Liver (tissue), 3 donors: ENCODE data around the gene TBC1D20.
A peak's percentile ranks its signal among the peaks of the same experiment; 100 is the strongest.

Experiments used
- EGR1 ChIP-seq, 2 donors: IDR thresholded peaks; 2 replicates each; pipeline ENCODE4 v1.6.1; 2016 to 2018; ENCODE audit warnings: antibody characterized with exemption in 2 of 2, low read depth in 2 of 2
- FOXA1 ChIP-seq: IDR thresholded peaks from 2 replicates; pipeline ENCODE4 v1.6.1; 2016; ENCODE audit warnings: antibody characterized with exemption
- GABPA ChIP-seq, 2 donors: IDR thresholded peaks in 1 of 2; conservative IDR thresholded peaks in 1 of 2; 2 replicates each; pipeline ENCODE4 v1.6.1; 2016; ENCODE audit warnings: antibody characterized with exemption in 2 of 2, mild to moderate bottlenecking in 1 of 2, moderate library complexity in 1 of 2
- HNF4A ChIP-seq, 2 donors: conservative IDR thresholded peaks; 2 replicates each; pipeline ENCODE4 v1.6.1; 2016; ENCODE audit warnings: antibody characterized with exemption in 2 of 2, mild to moderate bottlenecking in 2 of 2
- HNF4G ChIP-seq: IDR thresholded peaks from 2 replicates; pipeline ENCODE4 v1.6.1; 2016; ENCODE audit warnings: antibody characterized with exemption
- JUND ChIP-seq, 2 donors: IDR thresholded peaks; 2 replicates each; pipeline ENCODE4 v1.6.1; 2016; ENCODE audit warnings: antibody characterized with exemption in 2 of 2
- NR2F2 ChIP-seq: IDR thresholded peaks from 2 replicates; pipeline ENCODE4 v1.6.1; 2016; ENCODE audit warnings: antibody characterized with exemption
- RAD21 ChIP-seq, 2 donors: IDR thresholded peaks; 2 replicates each; pipeline ENCODE4 v1.6.1; 2016; ENCODE audit warnings: antibody characterized with exemption in 2 of 2, mild to moderate bottlenecking in 2 of 2
- SP1 ChIP-seq: IDR thresholded peaks from 2 replicates; pipeline ENCODE4 v1.6.1; 2018; ENCODE audit warnings: antibody characterized with exemption, mild to moderate bottlenecking
- TAF1 ChIP-seq: conservative IDR thresholded peaks from 2 replicates; pipeline ENCODE4 v1.6.1; 2016; ENCODE audit warnings: antibody characterized with exemption, mild to moderate bottlenecking
- TF ChIP-seq, protein P1 (sequence below): fragments of 150-350 bp; IDR thresholded peaks from 2 replicates; pipeline ENCODE4 v1.5.1; 2017; ENCODE audit warnings: improper control_type of control experiment, low read depth, low read length; ENCODE audit not compliant: missing input control
- TF ChIP-seq, protein P2 (sequence below): IDR thresholded peaks from 2 replicates; pipeline ENCODE4 v1.6.1; 2016; ENCODE audit warnings: antibody characterized with exemption
- TF ChIP-seq, protein P3 (sequence below): IDR thresholded peaks from 2 replicates; pipeline ENCODE4 v1.6.1; 2016; ENCODE audit warnings: antibody characterized with exemption
- TF ChIP-seq, protein P4 (sequence below): IDR thresholded peaks from 2 replicates; pipeline ENCODE4 v1.6.1; 2016; ENCODE audit warnings: antibody characterized with exemption, mild to moderate bottlenecking
- donor health status: healthy.
- donor health status: healthy.

DNA sequence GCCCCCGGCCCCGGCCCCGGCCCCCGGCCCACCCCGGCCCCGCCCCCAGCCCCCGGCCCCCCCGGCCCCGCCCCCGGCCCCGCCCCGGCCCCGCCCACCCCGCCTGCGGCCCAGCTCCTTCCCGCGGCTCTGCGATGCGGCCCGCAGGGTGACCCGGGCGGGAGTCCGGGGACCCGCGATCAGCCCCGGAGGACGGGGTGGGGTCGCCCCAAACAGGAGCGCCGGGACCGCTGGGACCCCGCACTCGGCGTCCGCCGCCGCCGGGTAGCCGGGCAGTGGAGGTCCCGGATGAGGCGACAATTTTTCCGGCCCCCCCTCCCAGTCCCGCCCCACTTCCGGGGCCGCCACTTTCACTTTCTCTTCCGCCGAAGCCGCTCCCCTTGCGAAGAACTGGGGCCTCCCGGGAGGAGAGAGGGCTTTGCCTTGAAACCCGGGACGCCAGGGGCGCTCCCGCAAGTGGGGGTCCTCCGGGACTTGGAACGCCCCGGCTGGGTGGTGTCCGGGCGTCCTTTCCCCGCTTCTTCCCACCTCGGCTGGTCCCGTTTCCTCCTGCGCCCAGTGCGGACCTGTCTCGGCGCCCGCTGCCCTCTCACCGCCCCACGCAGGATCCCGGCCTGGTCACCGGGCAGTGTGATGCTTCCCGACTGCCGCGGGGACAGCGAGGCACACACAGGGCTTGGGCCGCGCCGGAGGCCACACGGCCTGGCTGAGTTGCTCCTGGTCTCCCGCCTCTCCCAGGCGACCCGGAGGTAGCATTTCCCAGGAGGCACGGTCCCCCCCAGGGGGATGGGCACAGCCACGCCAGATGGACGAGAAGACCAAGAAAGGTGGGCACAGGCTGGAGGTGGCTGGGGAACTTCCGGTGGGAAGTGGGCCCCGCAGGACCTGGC, 54.1 kb downstream of the TBC1D20 start, which contains the start of gene RBCK1:
- TF ChIP-seq, protein P1, sequence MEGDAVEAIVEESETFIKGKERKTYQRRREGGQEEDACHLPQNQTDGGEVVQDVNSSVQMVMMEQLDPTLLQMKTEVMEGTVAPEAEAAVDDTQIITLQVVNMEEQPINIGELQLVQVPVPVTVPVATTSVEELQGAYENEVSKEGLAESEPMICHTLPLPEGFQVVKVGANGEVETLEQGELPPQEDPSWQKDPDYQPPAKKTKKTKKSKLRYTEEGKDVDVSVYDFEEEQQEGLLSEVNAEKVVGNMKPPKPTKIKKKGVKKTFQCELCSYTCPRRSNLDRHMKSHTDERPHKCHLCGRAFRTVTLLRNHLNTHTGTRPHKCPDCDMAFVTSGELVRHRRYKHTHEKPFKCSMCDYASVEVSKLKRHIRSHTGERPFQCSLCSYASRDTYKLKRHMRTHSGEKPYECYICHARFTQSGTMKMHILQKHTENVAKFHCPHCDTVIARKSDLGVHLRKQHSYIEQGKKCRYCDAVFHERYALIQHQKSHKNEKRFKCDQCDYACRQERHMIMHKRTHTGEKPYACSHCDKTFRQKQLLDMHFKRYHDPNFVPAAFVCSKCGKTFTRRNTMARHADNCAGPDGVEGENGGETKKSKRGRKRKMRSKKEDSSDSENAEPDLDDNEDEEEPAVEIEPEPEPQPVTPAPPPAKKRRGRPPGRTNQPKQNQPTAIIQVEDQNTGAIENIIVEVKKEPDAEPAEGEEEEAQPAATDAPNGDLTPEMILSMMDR = no peak
- TF ChIP-seq JUND (IDR thresholded peaks at IDR 0.05) (no peak), TAF1 (no peak), EGR1 (IDR thresholded peaks at IDR 0.05; ENCODE audit: low read depth in 2 of 2) (no peak), RAD21 (IDR thresholded peaks at IDR 0.05) (no peak), HNF4G (no peak), GABPA (IDR thresholded peaks at IDR 0.05 in 1 of 2, conservative IDR thresholded peaks at IDR 0.05 in 1 of 2) (peak; percentile 56 to 78), SP1 (no peak), FOXA1 (no peak), NR2F2 (no peak), HNF4A (conservative IDR thresholded peaks at IDR 0.05) (no peak)
- TF ChIP-seq, protein P2, sequence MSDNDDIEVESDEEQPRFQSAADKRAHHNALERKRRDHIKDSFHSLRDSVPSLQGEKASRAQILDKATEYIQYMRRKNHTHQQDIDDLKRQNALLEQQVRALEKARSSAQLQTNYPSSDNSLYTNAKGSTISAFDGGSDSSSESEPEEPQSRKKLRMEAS = no peak
- TF ChIP-seq, protein P3, sequence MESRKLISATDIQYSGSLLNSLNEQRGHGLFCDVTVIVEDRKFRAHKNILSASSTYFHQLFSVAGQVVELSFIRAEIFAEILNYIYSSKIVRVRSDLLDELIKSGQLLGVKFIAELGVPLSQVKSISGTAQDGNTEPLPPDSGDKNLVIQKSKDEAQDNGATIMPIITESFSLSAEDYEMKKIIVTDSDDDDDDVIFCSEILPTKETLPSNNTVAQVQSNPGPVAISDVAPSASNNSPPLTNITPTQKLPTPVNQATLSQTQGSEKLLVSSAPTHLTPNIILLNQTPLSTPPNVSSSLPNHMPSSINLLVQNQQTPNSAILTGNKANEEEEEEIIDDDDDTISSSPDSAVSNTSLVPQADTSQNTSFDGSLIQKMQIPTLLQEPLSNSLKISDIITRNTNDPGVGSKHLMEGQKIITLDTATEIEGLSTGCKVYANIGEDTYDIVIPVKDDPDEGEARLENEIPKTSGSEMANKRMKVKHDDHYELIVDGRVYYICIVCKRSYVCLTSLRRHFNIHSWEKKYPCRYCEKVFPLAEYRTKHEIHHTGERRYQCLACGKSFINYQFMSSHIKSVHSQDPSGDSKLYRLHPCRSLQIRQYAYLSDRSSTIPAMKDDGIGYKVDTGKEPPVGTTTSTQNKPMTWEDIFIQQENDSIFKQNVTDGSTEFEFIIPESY = no peak
- TF ChIP-seq, protein P4, sequence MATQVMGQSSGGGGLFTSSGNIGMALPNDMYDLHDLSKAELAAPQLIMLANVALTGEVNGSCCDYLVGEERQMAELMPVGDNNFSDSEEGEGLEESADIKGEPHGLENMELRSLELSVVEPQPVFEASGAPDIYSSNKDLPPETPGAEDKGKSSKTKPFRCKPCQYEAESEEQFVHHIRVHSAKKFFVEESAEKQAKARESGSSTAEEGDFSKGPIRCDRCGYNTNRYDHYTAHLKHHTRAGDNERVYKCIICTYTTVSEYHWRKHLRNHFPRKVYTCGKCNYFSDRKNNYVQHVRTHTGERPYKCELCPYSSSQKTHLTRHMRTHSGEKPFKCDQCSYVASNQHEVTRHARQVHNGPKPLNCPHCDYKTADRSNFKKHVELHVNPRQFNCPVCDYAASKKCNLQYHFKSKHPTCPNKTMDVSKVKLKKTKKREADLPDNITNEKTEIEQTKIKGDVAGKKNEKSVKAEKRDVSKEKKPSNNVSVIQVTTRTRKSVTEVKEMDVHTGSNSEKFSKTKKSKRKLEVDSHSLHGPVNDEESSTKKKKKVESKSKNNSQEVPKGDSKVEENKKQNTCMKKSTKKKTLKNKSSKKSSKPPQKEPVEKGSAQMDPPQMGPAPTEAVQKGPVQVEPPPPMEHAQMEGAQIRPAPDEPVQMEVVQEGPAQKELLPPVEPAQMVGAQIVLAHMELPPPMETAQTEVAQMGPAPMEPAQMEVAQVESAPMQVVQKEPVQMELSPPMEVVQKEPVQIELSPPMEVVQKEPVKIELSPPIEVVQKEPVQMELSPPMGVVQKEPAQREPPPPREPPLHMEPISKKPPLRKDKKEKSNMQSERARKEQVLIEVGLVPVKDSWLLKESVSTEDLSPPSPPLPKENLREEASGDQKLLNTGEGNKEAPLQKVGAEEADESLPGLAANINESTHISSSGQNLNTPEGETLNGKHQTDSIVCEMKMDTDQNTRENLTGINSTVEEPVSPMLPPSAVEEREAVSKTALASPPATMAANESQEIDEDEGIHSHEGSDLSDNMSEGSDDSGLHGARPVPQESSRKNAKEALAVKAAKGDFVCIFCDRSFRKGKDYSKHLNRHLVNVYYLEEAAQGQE = peak; percentile 10
